NOMO-1 treated with dmso at 0.1 percent for 144 hours (cell line): ENCODE data around the gene CDK16.

Experiments
- DNase-seq: peaks from one replicate; lab custom pipeline; 2025; ENCODE audit not compliant: unreplicated experiment; lab: John Stamatoyannopoulos, UW

CDK16 gene

DNA sequence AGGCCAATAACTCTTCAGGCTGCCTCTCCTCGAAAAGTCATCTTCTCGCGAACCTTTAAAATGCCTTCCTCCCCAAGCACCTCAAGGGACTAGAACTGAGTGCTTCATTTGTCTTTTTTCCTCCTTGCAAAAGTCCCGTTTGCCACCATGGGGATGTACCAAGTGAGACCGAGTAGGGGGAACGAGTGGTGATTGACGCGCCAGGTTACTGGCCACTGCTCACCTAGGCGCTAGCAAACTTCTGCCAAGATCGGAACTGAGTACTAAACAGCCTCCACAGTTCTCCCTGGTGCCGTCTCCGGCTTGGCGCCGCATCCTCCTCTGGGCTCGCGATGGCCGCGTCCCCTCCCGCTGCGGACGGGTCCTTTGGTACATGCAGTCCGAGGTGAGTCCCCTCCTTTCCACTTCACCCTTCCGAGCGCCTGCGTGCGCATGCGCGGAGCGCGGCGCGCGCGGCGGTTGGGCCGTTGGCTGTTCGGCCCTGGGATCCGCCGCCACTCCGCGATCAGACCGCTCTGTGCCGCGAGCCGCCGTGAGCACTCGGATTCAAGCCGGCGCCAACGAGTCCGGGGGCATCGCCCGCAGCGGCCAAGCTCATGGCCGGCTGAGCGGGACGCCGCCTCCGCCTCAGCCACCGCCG, at the start of gene CDK16:
Gene CDK16 (plus strand): TSS at position 402 of the 640 bp plus-strand sequence. CDS start 4,877 bp downstream, outside the sequence.
- DNase-seq, result peak; percentile 70

DNA sequence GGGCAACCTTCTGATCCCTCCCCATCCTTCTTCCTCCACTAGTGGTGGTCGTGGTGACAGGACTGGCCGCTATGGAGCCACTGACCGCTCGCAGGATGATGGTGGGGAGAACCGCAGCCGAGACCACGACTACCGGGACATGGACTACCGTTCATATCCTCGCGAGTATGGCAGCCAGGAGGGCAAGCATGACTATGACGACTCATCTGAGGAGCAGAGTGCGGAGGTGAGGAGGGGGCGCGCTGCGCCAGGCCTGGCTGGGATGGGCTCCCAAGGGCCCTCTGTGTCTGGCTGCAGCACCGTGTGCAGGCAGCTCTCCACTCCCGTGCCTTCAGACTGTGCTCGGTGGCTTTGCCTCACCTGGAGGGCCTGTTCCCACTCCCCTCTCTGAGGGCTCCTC, 49.2 kb upstream of the CDK16 start:
- DNase-seq, result no peak

DNA sequence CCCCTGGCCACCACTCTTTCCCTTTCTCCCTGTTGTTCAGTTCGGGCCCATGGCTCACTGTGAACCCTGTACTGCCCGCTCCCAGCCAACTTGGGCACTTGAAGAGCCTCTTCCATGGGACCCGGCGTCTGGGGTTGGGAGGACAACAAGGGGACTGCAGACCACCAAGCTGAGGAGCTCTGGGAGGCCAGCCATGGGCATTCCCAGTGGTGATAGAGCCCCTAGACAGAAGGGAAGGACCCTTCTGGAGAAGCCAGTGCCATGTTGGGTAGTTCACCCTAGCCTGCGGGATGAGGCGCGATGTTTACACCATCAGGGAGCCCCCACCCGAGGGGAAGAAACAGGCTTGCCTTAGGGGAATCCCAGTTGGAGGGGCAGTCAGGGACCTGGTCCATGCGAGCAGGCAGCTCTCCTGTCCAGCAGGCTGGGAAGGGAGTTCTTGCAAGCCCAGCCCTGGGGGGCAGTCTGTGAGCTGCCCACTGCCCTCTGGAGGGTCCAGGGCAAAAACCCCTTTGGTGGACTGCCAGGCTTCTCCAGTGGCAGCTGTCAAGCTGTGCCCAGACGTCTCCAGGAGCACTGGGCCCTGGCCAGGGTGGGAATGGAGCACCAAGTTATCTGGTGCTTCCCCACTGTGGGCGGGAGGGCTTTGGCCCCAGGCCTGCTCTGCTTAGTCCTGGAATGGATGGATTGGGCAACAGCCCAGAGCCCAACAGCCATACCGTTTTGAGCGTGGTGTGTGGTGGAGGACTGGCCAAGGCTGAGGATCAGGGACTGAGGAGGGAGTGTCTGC, 48.6 kb upstream of the CDK16 start:
- no peak for DNase-seq

DNA sequence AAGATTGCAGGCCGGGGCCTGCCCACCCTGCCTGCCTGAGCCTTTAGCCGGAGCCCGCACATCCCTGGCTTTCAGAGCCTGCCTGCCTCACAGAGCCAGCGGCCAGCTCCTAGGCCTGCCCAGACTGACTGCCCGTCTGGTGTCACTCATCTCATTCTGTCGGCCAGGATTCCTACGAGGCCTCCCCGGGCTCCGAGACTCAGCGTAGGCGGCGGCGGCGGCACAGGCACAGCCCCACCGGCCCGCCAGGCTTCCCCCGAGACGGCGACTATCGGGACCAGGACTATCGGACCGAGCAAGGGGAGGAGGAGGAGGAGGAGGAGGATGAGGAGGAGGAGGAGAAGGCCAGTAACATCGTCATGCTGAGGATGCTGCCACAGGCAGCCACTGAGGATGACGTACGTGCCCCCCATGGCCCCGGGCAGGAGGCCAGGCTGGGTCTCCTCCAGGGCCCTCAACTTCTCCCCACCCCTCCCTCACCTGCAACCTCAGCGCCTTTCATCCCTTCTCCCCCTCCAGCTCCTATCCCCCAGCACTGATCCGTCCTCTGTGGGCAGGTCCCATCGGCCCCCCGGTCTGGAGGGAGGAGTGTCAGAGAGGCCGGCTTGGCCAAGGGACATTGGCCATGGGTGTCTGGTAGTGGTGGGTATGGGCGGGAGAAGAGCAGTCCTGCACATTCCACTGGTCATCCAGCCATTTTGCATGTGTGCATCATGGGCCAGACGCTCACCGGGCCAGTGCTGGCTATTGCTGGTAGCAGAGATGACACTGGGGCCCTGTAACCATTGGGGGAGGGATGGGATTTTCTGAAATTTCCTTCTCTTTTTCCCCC, 47.4 kb upstream of the CDK16 start:
- no peak for DNase-seq

DNA sequence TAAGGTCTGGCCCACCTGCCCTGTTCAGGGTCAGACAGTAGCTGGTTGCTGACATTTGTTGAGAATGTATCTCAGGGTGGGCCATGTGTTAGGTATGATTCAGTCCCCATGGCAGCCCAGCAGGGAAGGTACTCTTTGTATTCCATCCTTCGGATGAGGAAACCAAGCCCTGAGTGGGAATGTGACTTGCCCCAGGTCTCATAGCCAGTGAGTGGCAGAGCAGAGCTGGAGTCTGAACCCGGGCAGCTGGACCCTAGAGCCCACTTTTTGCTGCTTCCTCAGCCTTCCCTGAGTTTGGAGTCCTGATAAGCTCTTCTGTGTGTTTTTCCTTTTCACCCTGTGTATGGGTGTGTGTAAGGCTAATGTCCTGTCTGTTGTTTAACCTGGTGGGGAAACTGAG, 46.5 kb upstream of the CDK16 start:
- DNase-seq, result no peak

DNA sequence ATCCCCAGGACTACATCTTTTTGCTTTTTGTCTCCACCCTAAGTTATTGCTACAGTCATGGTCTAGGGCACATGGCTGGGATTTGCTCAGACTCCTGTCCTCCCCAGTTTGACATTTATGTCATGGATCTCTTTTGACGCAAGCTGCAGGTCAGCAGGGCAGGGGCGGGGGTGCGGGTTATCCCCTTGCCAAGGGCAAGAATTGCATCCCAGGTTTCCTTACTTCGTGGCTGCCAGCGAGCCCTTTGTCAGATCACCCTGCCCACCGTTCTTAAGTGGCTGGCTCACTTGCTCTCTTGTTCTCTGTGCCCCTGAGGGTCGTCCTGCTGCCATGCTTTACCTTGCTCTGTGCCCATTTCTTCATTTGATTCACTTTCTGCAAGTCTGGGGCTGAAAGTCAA, 45.9 kb upstream of the CDK16 start:
- DNase-seq, result no peak

DNA sequence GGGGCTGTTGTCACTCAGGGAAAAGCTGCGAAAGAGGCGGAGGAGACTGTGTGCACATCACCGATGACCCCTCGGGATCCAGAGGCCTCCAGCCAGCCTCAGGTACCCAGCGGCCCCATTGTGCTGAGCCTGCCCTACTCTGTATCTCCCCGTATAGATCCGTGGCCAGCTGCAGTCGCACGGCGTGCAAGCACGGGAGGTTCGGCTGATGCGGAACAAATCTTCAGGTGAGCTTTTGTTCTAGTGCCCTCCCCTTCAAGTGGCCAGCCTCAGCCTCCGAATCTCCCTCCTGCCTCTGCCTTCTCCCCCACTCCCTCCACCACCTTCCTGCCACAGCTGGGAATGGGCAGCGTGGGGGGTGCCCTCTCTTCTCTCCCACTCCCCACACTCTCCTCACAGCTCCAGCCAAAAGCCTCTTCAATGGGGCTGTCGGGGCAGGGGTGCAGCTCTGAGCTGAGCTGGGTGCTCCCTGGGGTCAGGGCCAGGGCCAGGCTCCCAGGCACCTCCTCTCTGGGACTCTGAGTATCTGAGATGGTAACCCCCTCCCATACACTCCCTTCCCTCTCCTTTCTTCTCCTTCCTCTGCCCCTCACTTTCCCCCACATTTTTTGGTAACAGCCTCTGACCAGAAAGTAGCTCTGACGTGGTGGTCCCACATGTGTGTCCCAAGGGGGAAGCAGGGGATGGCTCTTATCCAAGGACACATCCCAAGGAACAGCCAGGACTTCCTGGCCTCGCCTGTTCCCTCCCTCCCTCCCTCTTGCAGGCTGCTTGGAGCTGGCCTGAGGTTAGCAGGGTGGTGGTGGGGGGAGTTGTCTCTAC, 45.3 kb upstream of the CDK16 start:
- DNase-seq, result no peak

DNA sequence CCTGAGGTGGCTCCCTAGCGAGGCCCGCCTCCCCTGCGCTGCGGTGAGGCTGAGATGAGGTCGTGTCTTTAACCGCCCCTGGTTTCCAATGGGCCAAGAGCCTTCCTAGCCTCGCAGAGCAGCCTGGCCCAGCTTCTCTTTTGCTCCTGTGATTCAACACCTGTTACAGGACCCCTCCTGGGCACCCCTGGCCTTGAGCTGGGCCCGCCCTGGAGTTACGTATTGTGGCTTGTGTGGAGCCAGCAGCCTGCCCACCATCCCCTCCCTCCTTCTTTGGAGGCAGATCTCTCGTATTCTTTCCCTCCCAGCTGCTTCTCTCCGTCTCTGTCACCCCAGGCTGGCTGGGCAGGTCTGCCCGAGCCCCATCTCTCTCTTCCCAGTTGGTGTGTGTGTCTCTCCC, 44.1 kb upstream of the CDK16 start:
- DNase-seq, result no peak

DNA sequence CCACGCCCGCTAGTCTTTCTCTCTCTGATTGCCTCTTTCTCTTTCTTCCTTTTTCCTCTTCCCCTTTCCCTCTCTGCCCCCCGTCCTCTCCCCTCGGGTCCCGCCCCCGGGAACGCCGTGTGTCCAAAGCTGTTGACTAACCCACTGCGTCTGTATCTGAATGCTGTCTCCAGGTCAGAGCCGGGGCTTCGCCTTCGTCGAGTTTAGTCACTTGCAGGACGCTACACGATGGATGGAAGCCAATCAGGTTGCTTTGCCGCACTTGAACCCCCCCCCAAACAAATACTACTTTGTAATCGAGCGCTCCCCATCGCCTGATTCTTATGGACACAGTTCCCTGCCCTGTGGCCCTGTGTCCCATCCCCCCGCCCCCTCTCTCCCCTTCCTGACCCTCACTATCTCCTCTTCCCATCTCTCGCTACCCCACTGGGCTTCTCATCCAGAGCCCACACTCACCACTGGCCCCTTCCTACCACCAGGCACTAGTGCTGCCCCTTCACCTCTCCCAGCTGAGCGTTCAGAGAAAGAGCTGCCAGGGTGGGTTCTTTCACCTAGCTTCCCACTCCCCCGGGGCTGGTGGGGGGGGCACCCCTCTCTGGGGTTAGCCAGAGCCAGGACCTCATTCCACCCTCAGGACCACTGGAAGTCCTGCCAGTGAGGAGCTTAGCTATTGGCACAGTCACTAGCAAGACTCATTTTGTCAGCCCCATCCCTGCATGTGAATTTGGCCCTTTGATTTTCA, 43.5 kb upstream of the CDK16 start:
- no peak for DNase-seq

DNA sequence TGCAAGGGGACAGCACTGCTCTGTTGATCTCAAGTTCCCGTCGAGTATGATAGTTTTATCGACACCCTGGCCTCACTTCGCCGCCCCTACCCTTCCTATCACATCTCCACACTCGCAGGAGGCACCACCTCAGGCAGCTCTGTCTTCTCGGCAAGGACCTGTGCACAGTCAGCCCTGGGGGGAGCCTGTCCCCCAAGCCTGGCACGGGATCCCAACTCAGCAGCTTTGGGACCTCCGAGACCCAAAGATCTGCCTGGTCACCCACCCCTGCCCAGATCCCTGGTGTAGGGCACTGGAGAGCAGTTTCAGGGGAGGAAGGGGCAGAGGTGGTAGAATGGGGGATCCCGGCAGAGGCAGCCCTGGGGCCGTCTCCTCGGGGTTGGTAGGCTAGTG, 42.9 kb upstream of the CDK16 start:
- DNase-seq, result no peak

DNA sequence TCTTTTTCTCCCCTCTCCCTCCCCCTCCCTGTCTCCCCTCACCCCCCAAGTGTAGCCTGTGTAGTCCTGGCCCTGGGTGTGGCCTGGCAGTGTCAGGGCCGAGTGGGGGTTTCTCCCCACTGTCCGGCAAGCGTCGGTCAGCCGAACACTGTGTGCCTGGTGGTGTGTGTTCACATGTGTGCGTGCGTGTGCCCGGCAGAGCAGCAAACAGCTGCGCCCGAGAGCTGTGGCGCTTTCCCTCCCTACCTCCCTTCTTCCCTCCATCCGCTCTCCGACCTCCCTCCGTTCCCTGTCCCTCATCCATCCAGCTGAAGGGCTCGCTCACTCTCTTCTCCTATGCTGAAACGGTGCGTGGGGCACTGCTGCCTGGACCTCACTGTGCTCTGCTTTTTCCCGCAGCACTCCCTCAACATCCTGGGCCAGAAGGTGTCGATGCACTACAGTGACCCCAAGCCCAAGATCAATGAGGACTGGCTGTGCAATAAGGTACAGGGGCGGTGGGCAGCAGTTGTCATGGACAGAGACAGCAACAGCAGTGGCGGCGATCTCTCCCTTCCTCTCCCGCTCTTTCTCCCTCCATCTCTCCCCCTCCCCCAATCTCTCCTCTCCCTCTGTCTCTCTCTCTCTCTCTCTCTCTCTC, 42.3 kb upstream of the CDK16 start:
- no peak for DNase-seq

DNA sequence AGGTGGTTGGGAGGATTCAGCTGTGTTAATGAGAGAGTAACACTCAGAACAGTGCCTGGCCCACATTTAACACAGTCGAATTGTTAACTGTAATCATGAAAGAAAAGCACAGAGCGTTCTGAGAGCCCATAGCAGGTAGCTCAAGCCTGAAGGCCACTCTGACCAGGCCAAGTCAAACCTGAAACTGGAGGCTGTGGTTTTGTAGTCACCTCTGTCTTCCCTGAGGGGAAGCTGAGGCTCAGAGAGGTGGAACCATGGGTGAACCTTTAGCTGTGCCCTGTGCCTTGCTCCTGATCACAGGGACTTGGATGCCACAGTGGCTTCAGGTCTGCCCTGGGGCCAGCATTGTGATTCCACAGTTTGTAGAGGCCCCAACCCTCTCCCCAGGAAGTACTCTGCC, 41.4 kb upstream of the CDK16 start:
- no peak for DNase-seq

DNA sequence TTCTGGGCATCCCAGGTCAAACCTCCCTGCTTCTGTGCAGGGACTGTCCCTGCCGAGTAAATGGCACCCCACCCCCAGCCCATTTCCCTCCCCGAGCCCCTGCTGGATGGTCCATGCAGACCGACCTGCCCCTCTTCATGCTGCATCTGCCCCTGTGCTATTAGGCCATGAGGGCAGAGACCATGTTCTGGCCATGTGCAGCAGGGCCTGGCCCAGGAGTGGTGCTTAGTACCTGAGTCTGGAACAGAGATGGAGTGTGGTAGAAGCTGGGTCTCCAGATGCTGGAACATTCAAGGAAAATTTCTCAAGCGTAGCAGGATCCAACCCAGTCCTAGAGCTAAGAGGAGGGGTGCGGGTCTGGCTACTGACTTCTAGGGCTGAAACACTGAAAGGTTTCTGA, 40.1 kb upstream of the CDK16 start:
- no peak for DNase-seq

DNA sequence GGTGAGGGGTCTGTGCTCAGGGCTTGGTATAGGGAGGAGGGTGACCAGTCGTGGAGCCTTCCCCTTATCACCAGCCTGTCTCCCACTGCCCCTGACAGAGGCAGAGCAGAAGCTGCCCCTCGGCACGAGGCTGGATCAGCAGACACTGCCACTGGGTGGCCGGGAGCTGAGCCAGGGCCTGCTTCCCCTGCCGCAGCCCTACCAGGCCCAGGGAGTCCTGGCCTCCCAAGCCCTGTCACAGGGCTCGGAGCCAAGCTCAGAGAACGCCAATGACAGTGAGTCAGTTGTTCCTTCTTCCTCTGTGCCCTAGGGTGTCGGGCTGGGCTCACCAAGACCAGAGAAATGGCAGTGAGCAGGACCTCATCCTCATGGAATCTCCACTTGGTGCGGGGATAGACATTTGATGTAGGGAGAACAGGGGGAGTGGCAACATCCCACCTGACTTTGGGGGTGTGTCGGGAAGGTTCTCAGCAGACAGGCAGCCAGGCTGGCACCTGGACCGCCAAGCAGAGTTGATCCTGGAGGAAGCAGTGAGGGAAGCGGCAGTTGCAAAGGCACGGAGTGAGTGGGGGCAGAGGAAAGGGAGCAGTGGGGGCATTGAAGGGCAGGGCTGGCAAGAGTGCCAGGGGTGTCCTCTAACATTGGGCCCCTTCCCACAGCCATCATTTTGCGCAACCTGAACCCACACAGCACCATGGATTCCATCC, 39.1 kb upstream of the CDK16 start:
- DNase-seq, result no peak

DNA sequence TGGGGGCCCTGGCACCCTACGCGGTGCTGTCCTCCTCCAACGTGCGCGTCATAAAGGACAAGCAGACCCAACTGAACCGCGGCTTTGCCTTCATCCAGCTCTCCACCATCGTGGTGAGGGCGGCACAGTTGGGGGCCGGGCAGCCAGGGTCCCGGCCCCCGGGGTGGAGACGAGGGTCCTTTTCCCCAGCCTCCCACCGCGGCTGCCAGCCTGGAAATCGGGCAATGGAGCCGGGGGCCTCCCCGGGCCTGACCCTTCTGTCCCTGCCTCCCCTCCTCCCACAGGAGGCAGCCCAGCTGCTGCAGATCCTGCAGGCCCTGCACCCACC, 38.6 kb upstream of the CDK16 start:
- DNase-seq, result no peak

DNA sequence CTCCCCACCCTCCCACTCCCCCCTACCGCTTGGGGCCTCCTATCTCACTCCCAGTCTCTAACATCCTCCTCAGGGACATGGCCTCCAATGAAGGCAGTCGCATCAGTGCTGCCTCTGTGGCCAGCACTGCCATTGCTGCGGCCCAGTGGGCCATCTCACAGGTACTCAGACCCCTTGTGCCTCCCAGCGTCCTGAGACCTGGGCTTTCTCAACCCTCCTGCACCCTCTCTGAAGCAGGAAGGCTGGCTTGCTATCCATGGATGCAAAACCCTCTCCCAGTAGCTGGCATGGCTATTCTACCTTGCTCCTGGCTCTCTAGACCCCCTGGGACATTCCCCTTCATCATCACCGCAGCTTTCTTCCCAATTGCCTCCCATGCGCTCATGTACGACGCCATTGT, 38.1 kb upstream of the CDK16 start:
- DNase-seq, result no peak

DNA sequence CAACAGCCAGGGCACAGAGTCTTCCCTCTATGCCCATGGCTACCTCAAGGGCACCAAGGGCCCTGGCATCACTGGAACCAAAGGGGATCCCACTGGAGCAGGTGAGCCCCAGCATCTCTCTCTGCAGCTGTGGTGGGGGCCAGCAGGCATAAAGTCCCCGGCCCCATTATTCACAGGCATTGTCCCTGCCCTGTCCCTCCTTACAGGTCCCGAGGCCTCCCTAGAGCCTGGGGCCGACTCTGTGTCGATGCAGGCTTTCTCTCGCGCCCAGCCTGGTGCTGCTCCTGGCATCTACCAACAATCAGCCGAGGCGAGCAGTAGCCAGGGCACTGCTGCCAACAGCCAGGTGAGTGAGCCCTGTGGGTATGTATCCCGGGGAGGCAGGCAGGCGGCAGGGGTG, 37.2 kb upstream of the CDK16 start:
- DNase-seq, result no peak

DNA sequence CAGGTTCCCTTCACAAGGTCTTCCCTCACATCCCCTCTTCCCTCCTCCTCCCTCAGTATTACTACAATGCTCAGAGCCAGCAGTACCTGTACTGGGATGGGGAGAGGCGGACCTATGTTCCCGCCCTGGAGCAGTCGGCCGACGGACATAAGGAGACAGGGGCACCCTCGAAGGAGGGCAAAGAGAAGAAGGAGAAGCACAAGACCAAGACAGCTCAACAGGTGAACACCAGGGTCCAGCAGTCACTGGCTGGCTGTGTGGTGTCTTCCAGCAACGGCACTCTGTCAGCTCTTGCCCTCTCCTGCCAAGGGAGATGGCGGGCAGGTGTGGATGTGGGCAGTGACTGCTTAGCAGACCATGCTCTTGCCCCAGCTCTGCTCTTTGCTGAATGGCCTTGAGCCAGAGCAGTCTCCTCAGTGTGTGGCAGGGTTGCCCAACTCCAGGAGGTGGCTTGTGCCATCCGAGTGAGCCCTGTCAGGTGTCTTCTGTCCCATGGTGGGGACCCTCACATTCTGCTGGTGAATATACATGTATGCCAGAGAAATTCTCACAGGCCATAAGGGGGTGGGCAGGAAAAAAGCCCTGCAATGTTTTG, 36.3 kb upstream of the CDK16 start:
- no peak for DNase-seq

DNA sequence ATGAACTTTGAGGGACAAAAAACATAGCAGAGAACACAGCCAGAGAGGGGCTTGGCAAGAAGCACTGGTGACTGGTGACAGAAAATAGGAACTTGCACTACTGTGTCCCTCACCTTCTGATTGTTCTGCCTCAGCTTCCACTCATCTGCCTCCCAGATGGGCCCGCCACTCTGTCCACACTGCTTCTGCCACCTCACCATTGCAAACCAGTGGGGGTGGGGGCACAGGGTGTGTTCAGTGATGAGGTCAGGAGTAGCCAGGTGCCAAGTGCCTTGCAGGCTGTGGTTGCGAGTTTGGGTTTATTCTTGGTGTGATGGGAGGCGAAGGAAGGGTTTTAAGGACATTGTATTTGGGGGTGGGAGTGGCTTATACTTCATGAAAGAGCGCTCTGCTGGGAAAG, 34.0 kb upstream of the CDK16 start:
- no peak for DNase-seq
